K562 (cell line): Measurements from ENCODE around the gene BRAF. TPM values are rescaled to one million over a fixed set of nuclear protein-coding genes. Genes with fewer than 3 reads are reported as not detected.

Experiments
- ARNT ChIP-seq, 2 experiments: fragments of 450-650 bp; IDR thresholded peaks; 2 replicates each; pipeline ENCODE4 v1.6.1; 2016; ENCODE audit warnings: mild to moderate bottlenecking in 1 of 2
- BCOR ChIP-seq: fragments of 450-650 bp; IDR thresholded peaks from 2 replicates; pipeline ENCODE4 v1.6.1; 2016
- CAMTA2 ChIP-seq: fragments of 250-450 bp; sonication (Bioruptor Pico); conservative IDR thresholded peaks from 2 replicates; pipeline ENCODE4 v1.5.1; 2022
- MEF2D ChIP-seq: conservative IDR thresholded peaks from 2 replicates; pipeline ENCODE4 v1.6.1; 2016; ENCODE audit warnings: low read depth, missing genetic modification characterization, missing compliant biosample characterization
- MIER1 ChIP-seq: fragments of 450-650 bp; IDR thresholded peaks from 2 replicates; pipeline ENCODE4 v1.6.1; 2016; ENCODE audit warnings: antibody characterized with exemption, mild to moderate bottlenecking, low read depth
- MTF1 ChIP-seq: fragments of 250-450 bp; sonication (Bioruptor Pico); IDR thresholded peaks from 2 replicates; pipeline ENCODE4 v1.9.0; 2021; ENCODE audit warnings: moderate library complexity, mild to moderate bottlenecking, inconsistent platforms, borderline replicate concordance
- PHB2 ChIP-seq: fragments of 450-650 bp; IDR thresholded peaks from 2 replicates; pipeline ENCODE4 v1.6.1; 2017; ENCODE audit warnings: low read depth
- POLR3A ChIP-seq: IDR thresholded peaks from 2 replicates; pipeline ENCODE4 v1.6.1; 2011; ENCODE audit warnings: borderline replicate concordance, mild to moderate bottlenecking, moderate library complexity; ENCODE audit not compliant: insufficient read length, insufficient read depth; ENCODE audit errors: extremely low read depth
- RAD21 ChIP-seq, 2 experiments: fragments of 250-450 bp in 1 of 2; fragments of 450-650 bp in 1 of 2; sonication (Bioruptor Pico) in 1 of 2; formaldehyde crosslinking in 1 of 2; IDR thresholded peaks in 1 of 2; conservative IDR thresholded peaks in 1 of 2; 2 replicates each; pipeline versions ENCODE4 v1.4.0 to v1.8.0; 2020 to 2022; ENCODE audit warnings: mild to moderate bottlenecking in 2 of 2, moderate library complexity in 1 of 2
- RNF2 ChIP-seq: sonication (generic); IDR thresholded peaks from 2 replicates; pipeline ENCODE4 v1.6.1; 2016
- RUNX1 ChIP-seq: sonication (generic); IDR thresholded peaks from 2 replicates; pipeline ENCODE4 v1.6.1; 2016; ENCODE audit warnings: antibody characterized with exemption, low read depth
- SIX5 ChIP-seq, 2 experiments: IDR thresholded peaks; 2 replicates each; pipeline ENCODE4 v1.6.1; 2011; ENCODE audit warnings: low read length in 2 of 2, borderline replicate concordance in 1 of 2, low read depth in 1 of 2, mild to moderate bottlenecking in 1 of 2, moderate library complexity in 1 of 2; ENCODE audit not compliant: insufficient read depth in 1 of 2
- TBL1XR1 ChIP-seq, 2 experiments: IDR thresholded peaks; 2 replicates each; pipeline ENCODE4 v1.6.1; 2012; ENCODE audit warnings: improper control_type of control experiment in 2 of 2, low read length in 2 of 2, mild to moderate bottlenecking in 1 of 2
- TRIM28 ChIP-seq: fragments of 450-650 bp; IDR thresholded peaks from 2 replicates; pipeline ENCODE4 v1.6.1; 2017
- ZBTB12 ChIP-seq: fragments of 250-450 bp; sonication (Bioruptor Pico); IDR thresholded peaks from 2 replicates; pipeline ENCODE4 v1.4.0; 2020
- ZNF282 ChIP-seq: sonication (generic); formaldehyde crosslinking; IDR thresholded peaks from 2 replicates; pipeline ENCODE4 v1.8.1; 2023; ENCODE audit warnings: missing genetic modification reagents
- ZNF699 ChIP-seq: fragments of 250-450 bp; sonication (Bioruptor Pico); IDR thresholded peaks from 2 replicates; pipeline ENCODE4 v1.8.0; 2021; ENCODE audit warnings: mild to moderate bottlenecking, moderate library complexity; ENCODE audit not compliant: insufficient replicate concordance
- ZNF780A ChIP-seq: fragments of 250-450 bp; sonication (Bioruptor Pico); IDR thresholded peaks from 2 replicates; pipeline ENCODE4 v1.5.0; 2021; ENCODE audit warnings: mild to moderate bottlenecking
- polyA plus RNA-seq, 8 experiments: library from polyadenylated mRNA; depleted of rRNA in 4 of 8; stranded (reverse) in 5 of 8; unstranded in 3 of 8; fragments of >200 nt; fragmentation: Nextera tagmentation in 2 of 8; fragmentation: Illumina TruSeq in 1 of 8; extraction: Ambion mirVana in 2 of 8; extraction: Trizol in 1 of 8; gene quantifications; 2 replicates each; pipeline versions ENCODE4 v1.2.1 to v1.2.3, GENCODE V29; 2011 to 2014; ENCODE audit warnings: inconsistent platforms in 1 of 8, missing spikeins in 1 of 8
- total RNA-seq, 7 experiments: library from RNA; depleted of rRNA in 6 of 7; stranded (reverse); fragments of >200 nt in 6 of 7; fragmentation: Illumina TruSeq in 2 of 7; extraction: Trizol in 2 of 7; gene quantifications; 2 replicates each; pipeline versions ENCODE4 v1.2.1 to v1.2.3, GENCODE V29; 2011 to 2021; ENCODE audit warnings: low replicate concordance in 1 of 7
- TF ChIP-seq, protein P1 (sequence below): fragments of 250-450 bp; sonication (Bioruptor Pico); IDR thresholded peaks from 2 replicates; pipeline ENCODE4 v1.9.0; 2021; ENCODE audit warnings: mild to moderate bottlenecking, inconsistent platforms

Gene BRAF
- total and polyA plus RNA-seq, 9 of the 15 experiments (the other 6 are each of a cell fraction or from before 2014, with no cell fraction given), result 3.6 to 38.3 (median 21.9) TPM

DNA sequence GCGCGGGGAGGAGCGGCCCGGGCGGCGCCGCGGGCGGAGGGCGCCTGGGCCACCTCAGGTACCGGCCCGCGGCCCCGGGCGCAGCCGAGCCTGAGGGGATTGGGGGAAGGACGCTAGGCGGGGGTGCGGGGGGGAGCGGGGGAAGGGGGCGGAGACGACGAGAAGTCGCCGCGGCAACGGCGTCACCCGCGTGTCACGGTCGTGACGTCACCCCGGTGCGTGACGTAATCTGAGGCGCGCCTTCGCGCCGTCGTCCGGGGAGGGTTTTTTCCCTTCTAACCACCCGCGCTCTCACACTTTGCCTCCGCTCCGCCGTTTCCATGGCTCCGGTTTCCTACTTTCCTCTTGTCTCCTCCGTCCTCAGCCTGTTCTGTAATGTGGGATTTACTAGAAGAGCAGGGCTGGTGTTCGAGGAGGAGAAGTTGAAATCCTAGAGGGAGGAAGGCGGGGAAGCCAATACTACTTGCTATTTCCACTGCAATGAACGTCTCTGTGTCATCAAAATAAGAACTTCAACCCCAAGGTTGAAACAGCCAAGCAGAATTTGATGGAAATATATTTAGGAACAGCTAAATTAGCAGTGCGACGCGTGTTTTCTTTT is at the start of gene BRAF (continued):
- TF ChIP-seq POLR3A (no peak), ZBTB12 (CRISPR knock-in tag) (peak; percentile 99), SIX5 (IDR thresholded peaks at IDR 0.05; ENCODE audit: borderline replicate concordance in 1 of 2, insufficient read depth in 1 of 2, low read depth in 1 of 2, low read length in 2 of 2) (0 out of 4 replicates have a peak, but pooled peaks of 1 of the 2 experiments have one; percentile 1), RNF2 (0 out of 2 replicates have a peak, but pooled peaks have one; percentile 14), PHB2 (0 out of 2 replicates have a peak, but pooled peaks have one; percentile 23), RAD21 (CRISPR knock-in tag; conservative IDR thresholded peaks at IDR 0.05 in 1 of 2, IDR thresholded peaks at IDR 0.05 in 1 of 2) (no peak), ARNT (IDR thresholded peaks at IDR 0.05) (peak; percentile 67 to 76; a peak in 3 of 4 replicates), ZNF282 (no peak), MEF2D (tag) (no peak), CAMTA2 (0 out of 2 replicates have a peak, but pooled peaks have one; percentile 9), ZNF699 (CRISPR knock-in tag) (no peak), MIER1 (0 out of 2 replicates have a peak, but pooled peaks have one; percentile 48), MTF1 (CRISPR knock-in tag) (no peak), RUNX1 (peak; percentile 85; the same call in 1 of the 2 replicates), ZNF780A (CRISPR knock-in tag) (no peak), BCOR (peak; percentile 83), TRIM28 (peak; percentile 68; the same call in 1 of the 2 replicates), TBL1XR1 (IDR thresholded peaks at IDR 0.05; ENCODE audit: low read length in 2 of 2) (peak; percentile 23 to 100; a peak in 2 of 4 replicates)
- TF ChIP-seq, protein P1, sequence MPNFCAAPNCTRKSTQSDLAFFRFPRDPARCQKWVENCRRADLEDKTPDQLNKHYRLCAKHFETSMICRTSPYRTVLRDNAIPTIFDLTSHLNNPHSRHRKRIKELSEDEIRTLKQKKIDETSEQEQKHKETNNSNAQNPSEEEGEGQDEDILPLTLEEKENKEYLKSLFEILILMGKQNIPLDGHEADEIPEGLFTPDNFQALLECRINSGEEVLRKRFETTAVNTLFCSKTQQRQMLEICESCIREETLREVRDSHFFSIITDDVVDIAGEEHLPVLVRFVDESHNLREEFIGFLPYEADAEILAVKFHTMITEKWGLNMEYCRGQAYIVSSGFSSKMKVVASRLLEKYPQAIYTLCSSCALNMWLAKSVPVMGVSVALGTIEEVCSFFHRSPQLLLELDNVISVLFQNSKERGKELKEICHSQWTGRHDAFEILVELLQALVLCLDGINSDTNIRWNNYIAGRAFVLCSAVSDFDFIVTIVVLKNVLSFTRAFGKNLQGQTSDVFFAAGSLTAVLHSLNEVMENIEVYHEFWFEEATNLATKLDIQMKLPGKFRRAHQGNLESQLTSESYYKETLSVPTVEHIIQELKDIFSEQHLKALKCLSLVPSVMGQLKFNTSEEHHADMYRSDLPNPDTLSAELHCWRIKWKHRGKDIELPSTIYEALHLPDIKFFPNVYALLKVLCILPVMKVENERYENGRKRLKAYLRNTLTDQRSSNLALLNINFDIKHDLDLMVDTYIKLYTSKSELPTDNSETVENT (CRISPR knock-in tag), result no peak; the same call in 1 of the 2 replicates
